Putamen (tissue), 1 donor: Measurements from ENCODE around the gene PDE4D.

Source experiments
- DNase-seq: peaks from one replicate; pipeline ENCODE4 v3.0.0-alpha.2; 2016; ENCODE audit warnings: low spot score

Gene PDE4D

GRCh38 chr5:59838989-59839388 is 54.5 kb downstream of the PDE4D start:
- DNase-seq, result no peak

GRCh38 chr5:59838067-59838466 is 55.5 kb downstream of the PDE4D start:
- no peak for DNase-seq

- DNase-seq, result no peak
These were observed 56.5 kb downstream of the PDE4D start for GRCh38 chr5:59837071-59837470.

- DNase-seq, result no peak
These were observed 57.7 kb downstream of the PDE4D start for GRCh38 chr5:59835800-59836199.

- no peak for DNase-seq
These were observed 60.1 kb downstream of the PDE4D start for GRCh38 chr5:59833448-59833847.

GRCh38 chr5:59832577-59833301 is 60.8 kb downstream of the PDE4D start:
- no peak for DNase-seq

GRCh38 chr5:59831326-59832010 is 62.1 kb downstream of the PDE4D start:
- no peak for DNase-seq

- no peak for DNase-seq
These were observed 62.9 kb downstream of the PDE4D start for GRCh38 chr5:59830536-59831200.

GRCh38 chr5:59829922-59830321 is 63.6 kb downstream of the PDE4D start:
- no peak for DNase-seq

GRCh38 chr5:59829386-59829785 is 64.1 kb downstream of the PDE4D start:
- DNase-seq, result no peak

- DNase-seq, result no peak
These were observed 64.9 kb downstream of the PDE4D start for GRCh38 chr5:59828623-59829022.

- no peak for DNase-seq
These were observed 66.5 kb downstream of the PDE4D start for GRCh38 chr5:59826996-59827395.

GRCh38 chr5:59823420-59823819 is 70.1 kb downstream of the PDE4D start:
- DNase-seq, result no peak

- DNase-seq, result no peak
These were observed 73.7 kb downstream of the PDE4D start for GRCh38 chr5:59819806-59820205.

- DNase-seq, result no peak
These were observed 76.0 kb downstream of the PDE4D start for GRCh38 chr5:59817536-59817935.

- DNase-seq, result no peak
These were observed 76.7 kb downstream of the PDE4D start for GRCh38 chr5:59816654-59817300.

GRCh38 chr5:59814537-59814872 is 79.0 kb downstream of the PDE4D start:
- DNase-seq, result no peak

GRCh38 chr5:59813761-59814536 is 79.6 kb downstream of the PDE4D start:
- DNase-seq, result peak; percentile 32

GRCh38 chr5:59810041-59810440 is 83.5 kb downstream of the PDE4D start:
- DNase-seq, result peak; percentile 67

- no peak for DNase-seq
These were observed 85.7 kb downstream of the PDE4D start for GRCh38 chr5:59807806-59808205.

- DNase-seq, result no peak
These were observed 93.1 kb downstream of the PDE4D start for GRCh38 chr5:59800347-59800893.
